AG04450 (cell line): ENCODE measurements around the gene GRIN1. TPM values are rescaled to one million over a fixed set of nuclear protein-coding genes. Genes with fewer than 3 reads are reported as not detected.

Source experiments
- CTCF ChIA-PET: fragments of 300-600, 350-600 bp; formaldehyde crosslinking; extraction: SDS; loops from one replicate; lab custom pipeline; 2022; ENCODE audit warnings: antibody characterized with exemption, inconsistent platforms; lab: Charles Lee
- POLR2A ChIA-PET: fragments of 350-600 bp; formaldehyde crosslinking; extraction: SDS; loops from one replicate; lab custom pipeline; 2021; ENCODE audit warnings: antibody characterized with exemption, inconsistent platforms; lab: Yijun Ruan, JAX
- DNase-seq: peaks from one replicate; pipeline ENCODE4 v3.0.0-alpha.2; 2011; ENCODE audit warnings: low read depth, low spot score
- H3K27ac ChIP-seq: one replicate; pipeline ENCODE4 v1.5.1; 2012; ENCODE audit warnings: low read depth, low read length, control low read depth
- H3K27me3 ChIP-seq: one replicate; pipeline ENCODE4 v1.6.0; 2012; ENCODE audit warnings: low read length; ENCODE audit not compliant: control insufficient read depth, insufficient read depth
- H3K4me3 ChIP-seq: 2 replicates; pipeline ENCODE4 v1.5.1; 2011; ENCODE audit warnings: mild to moderate bottlenecking, low read depth, low read length, control low read depth
- H3K9me3 ChIP-seq: 2 replicates; pipeline ENCODE4 v1.5.1; 2012; ENCODE audit warnings: low read length; ENCODE audit not compliant: control insufficient read depth, insufficient read depth
- polyA plus RNA-seq: library from polyadenylated mRNA; depleted of rRNA; stranded (reverse); fragments of >200 nt; gene quantifications from 2 replicates; pipeline ENCODE4 v1.2.3, GENCODE V29; 2011; rRNA removed
- small RNA-seq: library from RNA; depleted of rRNA; stranded (forward); fragments of <200 nt; gene quantifications from one replicate; pipeline ENCODE3, GENCODE V24; 2012; ENCODE audit warnings: low read depth; ENCODE audit not compliant: insufficient read length
- TF ChIP-seq, protein P1 (sequence below): IDR thresholded peaks from 2 replicates; pipeline ENCODE4 v1.5.1; 2011; ENCODE audit warnings: low read depth, low read length, control low read depth, inconsistent platforms

GRIN1 gene
- polyA plus RNA-seq, 1 experiment, result not detected

DNA sequence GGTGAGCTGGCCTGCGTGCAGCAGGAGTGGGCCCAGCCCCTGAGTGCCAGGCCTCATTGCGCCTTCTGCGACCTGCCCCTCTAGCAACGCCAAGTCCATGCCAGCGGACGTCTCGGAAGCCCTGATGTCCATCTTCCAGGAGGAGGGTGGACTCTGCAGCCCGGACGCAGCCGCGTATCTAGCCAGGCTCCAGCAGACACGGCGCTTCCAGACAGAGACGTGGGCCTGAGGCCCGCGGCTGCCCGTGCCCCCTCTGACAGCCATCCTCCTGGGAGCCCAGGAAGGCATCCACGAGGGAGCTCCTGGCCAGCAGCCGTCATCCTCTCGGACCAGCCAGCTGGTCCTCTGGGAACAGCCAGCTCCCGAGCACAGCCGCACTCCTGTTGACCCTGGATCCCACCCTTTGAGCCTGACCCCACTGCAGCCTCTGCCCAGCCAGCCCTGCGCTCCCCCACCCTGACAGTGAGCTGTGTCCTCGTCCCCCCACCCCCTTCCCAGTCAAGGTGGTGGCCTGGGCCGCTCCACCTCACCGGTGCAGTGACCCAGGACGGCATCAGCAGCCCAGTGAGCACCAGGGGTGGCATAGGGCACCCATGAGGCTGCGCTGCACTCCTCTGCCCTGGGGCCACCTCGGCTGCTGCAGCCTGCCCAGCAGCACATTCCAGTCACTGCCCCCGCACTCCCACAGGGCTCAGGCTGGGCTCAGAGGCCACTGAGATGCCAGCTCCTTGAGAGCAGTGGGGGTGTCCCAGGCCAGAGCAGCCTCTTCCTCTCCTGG, 77.4 kb downstream of the GRIN1 start:
- TF ChIP-seq, protein P1, sequence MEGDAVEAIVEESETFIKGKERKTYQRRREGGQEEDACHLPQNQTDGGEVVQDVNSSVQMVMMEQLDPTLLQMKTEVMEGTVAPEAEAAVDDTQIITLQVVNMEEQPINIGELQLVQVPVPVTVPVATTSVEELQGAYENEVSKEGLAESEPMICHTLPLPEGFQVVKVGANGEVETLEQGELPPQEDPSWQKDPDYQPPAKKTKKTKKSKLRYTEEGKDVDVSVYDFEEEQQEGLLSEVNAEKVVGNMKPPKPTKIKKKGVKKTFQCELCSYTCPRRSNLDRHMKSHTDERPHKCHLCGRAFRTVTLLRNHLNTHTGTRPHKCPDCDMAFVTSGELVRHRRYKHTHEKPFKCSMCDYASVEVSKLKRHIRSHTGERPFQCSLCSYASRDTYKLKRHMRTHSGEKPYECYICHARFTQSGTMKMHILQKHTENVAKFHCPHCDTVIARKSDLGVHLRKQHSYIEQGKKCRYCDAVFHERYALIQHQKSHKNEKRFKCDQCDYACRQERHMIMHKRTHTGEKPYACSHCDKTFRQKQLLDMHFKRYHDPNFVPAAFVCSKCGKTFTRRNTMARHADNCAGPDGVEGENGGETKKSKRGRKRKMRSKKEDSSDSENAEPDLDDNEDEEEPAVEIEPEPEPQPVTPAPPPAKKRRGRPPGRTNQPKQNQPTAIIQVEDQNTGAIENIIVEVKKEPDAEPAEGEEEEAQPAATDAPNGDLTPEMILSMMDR, result no peak
- POLR2A ChIA-PET, result interaction anchor here (0.7 kb wide), 1 partner anchor 11 kb away, joined by 3 read pairs; the partner anchor contains the start of genes NDOR1 and TMEM203
- DNase-seq, result no peak
- no peaks in the 10 kb centered on the region; the same call in 1 of the 2 replicates for H3K9me3 ChIP-seq
- H3K27ac ChIP-seq, result no peak overlapping the region
- CTCF ChIA-PET, result interaction anchor here (0.6 to 0.7 kb wide), 2 partner anchors 20 to 428 kb away, joined by 3 read pairs; no protein-coding TSS in a partner anchor
- H3K4me3 ChIP-seq, result no peak overlapping the region
- no peaks in the 10 kb centered on the region for H3K27me3 ChIP-seq

DNA sequence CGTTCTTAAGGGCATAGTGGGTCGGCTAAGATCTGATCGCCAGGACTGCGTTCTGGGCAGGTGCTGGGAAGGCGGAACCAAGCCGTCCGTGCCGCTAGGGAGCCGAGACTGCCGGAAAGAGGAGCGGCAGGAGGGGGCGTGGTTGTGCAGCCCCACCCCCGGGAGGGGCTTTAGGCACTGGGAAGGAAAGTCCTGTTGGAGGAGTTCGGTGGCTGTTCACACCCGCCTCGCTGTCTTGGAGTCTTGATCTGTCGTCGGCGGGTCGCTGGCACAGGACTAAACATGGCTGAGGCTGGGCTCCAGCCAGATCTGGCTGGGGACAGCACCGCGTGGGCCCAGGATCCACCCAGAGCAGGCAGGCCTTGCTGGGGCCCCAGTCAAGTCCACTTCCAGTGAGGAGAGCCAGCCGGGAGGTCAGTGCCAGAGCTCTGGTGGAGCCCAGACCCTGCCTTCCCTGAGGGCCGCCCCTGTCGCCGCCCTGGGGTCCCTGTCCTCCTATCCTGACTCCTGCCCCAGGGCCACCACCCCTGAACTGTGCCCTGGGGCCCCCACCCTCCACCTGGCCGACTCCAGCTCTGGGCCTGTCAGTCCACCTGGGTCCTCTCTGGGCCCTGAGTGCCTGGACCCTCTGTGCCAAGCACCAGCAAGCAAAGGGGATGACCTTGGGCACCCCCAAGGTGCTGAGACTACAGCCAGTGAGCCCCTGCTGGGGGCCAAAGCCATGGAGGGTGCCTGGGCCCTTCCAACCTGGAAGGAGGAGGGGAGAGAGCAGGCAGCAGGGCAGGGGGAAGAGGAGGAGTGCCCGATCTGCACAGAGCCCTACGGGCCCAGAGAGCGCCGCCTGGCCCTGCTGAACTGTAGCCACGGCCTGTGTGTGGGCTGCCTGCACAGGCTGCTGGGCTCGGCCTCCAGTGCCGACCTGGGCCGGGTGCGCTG, 78.6 kb downstream of the GRIN1 start:
- no peaks in the 10 kb centered on the region for H3K27me3 ChIP-seq
- no peak overlapping the region for H3K4me3 ChIP-seq
- TF ChIP-seq, protein P1, result no peak
- no peaks in the 10 kb centered on the region; the same call in 1 of the 2 replicates for H3K9me3 ChIP-seq
- POLR2A ChIA-PET, result interaction anchor here (0.6 to 1.4 kb wide), 3 partner anchors 12 to 29 kb away, joined by 3 to 5 read pairs (median 3); partner anchors contain the start of genes NDOR1, SSNA1, TMEM203 and TUBB4B
- H3K27ac ChIP-seq, result no peak overlapping the region
- CTCF ChIA-PET, result no interaction called here
- no peak for DNase-seq

DNA sequence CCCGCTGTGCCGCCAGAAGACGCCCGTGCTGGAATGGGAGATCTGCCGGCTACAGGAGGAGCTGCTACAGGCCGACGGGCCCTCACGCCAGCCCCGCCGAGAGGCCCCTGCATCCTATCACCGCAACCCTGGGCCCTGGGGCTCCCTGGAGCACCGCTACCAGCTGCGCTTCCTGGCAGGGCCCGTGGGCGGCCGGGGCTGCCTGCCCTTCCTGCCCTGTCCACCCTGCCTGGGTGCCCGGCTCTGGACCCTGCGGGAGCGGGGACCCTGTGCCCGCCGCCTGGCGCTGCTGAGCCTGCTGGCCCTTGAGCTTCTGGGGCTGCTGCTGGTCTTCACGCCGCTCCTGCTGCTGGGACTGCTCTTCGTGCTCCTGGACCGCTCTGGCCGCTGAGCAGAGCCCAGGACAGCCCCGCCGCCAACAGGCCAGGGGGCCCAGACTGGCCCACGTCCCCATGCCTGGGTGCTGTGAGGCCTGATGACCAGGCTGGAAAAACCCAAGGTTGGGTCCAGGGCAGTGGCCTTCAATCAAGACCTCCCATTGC, 79.3 kb downstream of the GRIN1 start:
- Histone ChIP-seq H3K27me3 (no peaks in the 10 kb centered on the region), H3K9me3 (no peaks in the 10 kb centered on the region; the same call in 1 of the 2 replicates), H3K27ac (no peak overlapping the region), H3K4me3 (no peak overlapping the region)
- ChIA-PET CTCF (interaction anchor here (1.4 kb wide), 1 partner anchor 18 kb away, joined by 7 read pairs; no protein-coding TSS in a partner anchor), POLR2A (interaction anchor here (0.6 to 1.8 kb wide), 3 partner anchors 22 to 29 kb away, joined by 3 to 10 read pairs (median 5); partner anchors contain the start of genes SSNA1 and TUBB4B)
- no peak for DNase-seq
- TF ChIP-seq, protein P1, result no peak

Small RNA genes within 50 kb of the gene (small RNA-seq; reads per million reads assigned to genes)
- not detected for gene MIR3621
- gene RF00153, result not detected

Other genes starting within 250 kb of the GRIN1 start
- gene FBXW5, start 194.4 kb upstream of the GRIN1 start, polyA plus RNA-seq, result 31.2 and 46.4 TPM in 2 replicates
- 0.41 TPM in 1 of 2 replicates, not detected in the other for gene C8G, start 193.9 kb upstream of the GRIN1 start, polyA plus RNA-seq
- gene LCN12, start 186.9 kb upstream of the GRIN1 start, polyA plus RNA-seq, result not detected in 2 replicates
- gene PTGDS, start 161.7 kb upstream of the GRIN1 start, polyA plus RNA-seq, result 7.8 and 9.6 TPM in 2 replicates
- 1.5 TPM in 2 replicates for gene LCNL1, start 156.2 kb upstream of the GRIN1 start, polyA plus RNA-seq
- gene PAXX, start 146.7 kb upstream of the GRIN1 start, polyA plus RNA-seq, result 6.0 and 6.7 TPM in 2 replicates
- gene CLIC3, start 142.6 kb upstream of the GRIN1 start, polyA plus RNA-seq, result 0.42 and 0.63 TPM in 2 replicates
- 4.7 and 8.8 TPM in 2 replicates for gene ABCA2, start 110.9 kb upstream of the GRIN1 start, polyA plus RNA-seq
- gene FUT7, start 107.1 kb upstream of the GRIN1 start, polyA plus RNA-seq, result not detected in 2 replicates
- 8.9 and 16.5 TPM in 2 replicates for gene NPDC1, start 93.0 kb upstream of the GRIN1 start, polyA plus RNA-seq
- not detected in 2 replicates for gene ENTPD2, start 85.1 kb upstream of the GRIN1 start, polyA plus RNA-seq
- 1.5 and 1.8 TPM in 2 replicates for gene SAPCD2, start 68.6 kb upstream of the GRIN1 start, polyA plus RNA-seq
- gene UAP1L1, start 61.6 kb upstream of the GRIN1 start, polyA plus RNA-seq, result 5.1 and 6.3 TPM in 2 replicates
- 40.8 and 50.2 TPM in 2 replicates for gene MAN1B1, start 52.2 kb upstream of the GRIN1 start, polyA plus RNA-seq
- gene DPP7, start 24.4 kb upstream of the GRIN1 start, polyA plus RNA-seq, result 30.6 and 52.6 TPM in 2 replicates
- not detected in 2 replicates for gene LRRC26, start 30.9 kb downstream of the GRIN1 start, polyA plus RNA-seq
- not detected in 2 replicates for gene TMEM210, start 32.9 kb downstream of the GRIN1 start, polyA plus RNA-seq
- 12.1 and 14.6 TPM in 2 replicates for gene ANAPC2, start 49.4 kb downstream of the GRIN1 start, polyA plus RNA-seq
- 35.0 and 46.9 TPM in 2 replicates for gene SSNA1, start 49.5 kb downstream of the GRIN1 start, polyA plus RNA-seq
- 2.8 and 3.8 TPM in 2 replicates for gene TPRN, start 61.6 kb downstream of the GRIN1 start, polyA plus RNA-seq
- gene TMEM203, start 66.5 kb downstream of the GRIN1 start, polyA plus RNA-seq, result 44.2 and 50.2 TPM in 2 replicates
- gene NDOR1, start 66.5 kb downstream of the GRIN1 start, polyA plus RNA-seq, result 2.8 and 3.8 TPM in 2 replicates
- 0.17 and 0.45 TPM in 2 replicates for gene RNF208, start 83.1 kb downstream of the GRIN1 start, polyA plus RNA-seq
- 0.27 and 0.56 TPM in 2 replicates for gene CYSRT1, start 86.0 kb downstream of the GRIN1 start, polyA plus RNA-seq
- not detected in 2 replicates for gene RNF224, start 88.3 kb downstream of the GRIN1 start, polyA plus RNA-seq
- gene SLC34A3, start 91.7 kb downstream of the GRIN1 start, polyA plus RNA-seq, result not detected in 2 replicates
- gene TUBB4B, start 102.1 kb downstream of the GRIN1 start, polyA plus RNA-seq, result 223 and 262 TPM in 2 replicates
- not detected in 2 replicates for gene STPG3, start 112.1 kb downstream of the GRIN1 start, polyA plus RNA-seq
- gene NELFB, start 116.2 kb downstream of the GRIN1 start, polyA plus RNA-seq, result 27.1 and 38.7 TPM in 2 replicates
- 14.1 and 18.7 TPM in 2 replicates for gene TOR4A, start 138.6 kb downstream of the GRIN1 start, polyA plus RNA-seq
- 0.17 and 0.22 TPM in 2 replicates for gene NRARP, start 163.1 kb downstream of the GRIN1 start, polyA plus RNA-seq